ENCODE data around the gene RIMKLA.

RIMKLA gene

DNA sequence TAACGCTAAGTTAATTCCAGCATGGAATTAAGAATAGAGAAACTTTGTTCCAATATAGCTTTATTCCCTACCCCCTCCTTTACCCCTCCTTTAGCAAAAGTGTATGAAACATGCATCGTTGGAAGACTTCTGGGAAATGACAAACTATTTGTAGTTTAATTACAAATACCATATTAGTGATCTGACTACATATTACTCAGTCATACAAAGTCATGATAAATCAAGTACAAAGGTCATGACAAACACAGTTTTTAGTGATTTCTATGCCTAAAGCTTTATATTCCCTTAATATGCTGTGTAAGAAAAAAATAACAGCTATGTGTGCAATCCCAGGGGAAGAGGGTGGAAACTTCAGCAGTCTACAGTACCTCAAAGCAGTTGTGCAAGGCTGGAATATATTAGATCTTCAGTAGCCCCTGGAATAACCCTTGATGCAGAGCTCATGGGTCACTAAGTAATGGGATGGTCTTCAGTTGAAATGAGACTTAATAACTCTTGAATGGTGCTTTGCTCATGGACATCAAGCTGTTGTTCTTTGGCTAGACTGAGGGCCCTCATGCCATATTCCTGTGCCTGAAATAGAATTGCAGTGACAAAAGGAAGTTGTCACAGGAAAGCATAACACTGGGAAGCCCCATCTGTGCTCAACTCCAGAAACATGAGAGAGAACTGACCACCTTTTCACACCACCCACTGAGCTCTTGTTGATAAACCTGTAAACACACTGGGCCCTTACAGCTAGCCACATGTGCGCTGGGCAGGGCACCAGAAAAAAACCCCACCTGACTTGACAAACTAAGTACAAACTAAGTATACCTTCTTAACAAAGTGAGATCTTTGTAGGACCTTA is 49.9 kb downstream of the RIMKLA start:
- DNase-seq = no peak

DNA sequence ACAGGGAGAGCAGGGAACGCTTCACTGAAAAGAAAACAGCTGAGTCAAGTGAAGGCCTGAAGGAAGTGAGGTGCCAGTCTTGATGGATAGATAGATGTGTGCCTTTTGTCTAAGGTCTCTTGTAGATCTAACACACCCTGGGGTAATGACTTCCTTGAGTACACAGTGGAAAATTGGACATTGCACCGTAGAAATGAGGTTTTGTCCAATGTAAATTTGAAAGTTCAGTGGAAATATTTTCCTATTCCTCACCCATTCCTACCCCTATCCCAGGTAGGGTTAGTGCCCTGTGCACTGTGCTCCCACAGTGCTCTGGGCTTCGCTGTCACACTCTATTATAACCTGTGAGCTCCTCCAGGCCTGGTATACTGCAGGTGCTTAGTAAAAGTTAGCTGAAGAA is 50.9 kb downstream of the RIMKLA start:
- DNase-seq = no peak

- DNase-seq = no peak
Measured at GRCh38 chr1:42432714-42433113, 52.1 kb downstream of the RIMKLA start.

DNA sequence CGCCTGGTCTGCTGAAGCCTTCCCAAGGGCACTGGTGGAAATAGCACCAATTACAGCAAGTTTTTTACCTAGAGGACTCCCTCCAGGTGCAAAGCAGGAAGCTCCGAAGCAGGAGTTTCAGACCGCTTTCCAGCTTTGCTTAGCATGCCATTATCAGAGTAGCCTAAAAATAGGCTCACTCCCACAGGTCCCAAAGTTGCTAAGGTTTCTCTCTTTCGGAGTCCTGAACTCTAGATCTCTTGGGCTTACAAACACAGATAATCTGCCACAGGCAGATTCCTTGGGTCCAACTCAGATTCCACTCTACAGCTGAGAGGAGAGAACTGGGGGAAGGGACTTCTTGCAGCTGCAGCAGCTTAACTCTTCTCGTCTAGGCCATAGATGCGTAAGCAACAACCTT is 52.8 kb downstream of the RIMKLA start:
- peak; percentile 28 for DNase-seq

- DNase-seq = no peak
Measured at GRCh38 chr1:42434340-42434739, 53.7 kb downstream of the RIMKLA start.

DNA sequence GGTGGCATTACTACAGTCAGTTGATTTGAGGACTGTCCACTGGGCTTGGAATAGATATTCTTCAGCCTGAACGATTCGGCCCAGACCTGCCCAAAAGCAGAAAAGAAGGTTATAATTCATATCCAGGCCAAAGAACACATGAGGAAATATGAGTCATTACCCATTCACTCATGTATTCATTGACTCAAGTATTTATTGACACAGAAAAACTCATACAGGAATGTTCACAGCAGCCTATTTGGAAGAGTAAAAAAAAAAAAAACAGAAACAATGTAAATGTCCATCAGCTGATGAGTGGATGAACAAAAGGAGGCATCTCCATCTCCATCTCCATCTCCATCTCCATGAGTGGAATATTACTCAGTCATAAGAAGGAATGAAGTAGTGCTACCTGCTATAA is 59.3 kb downstream of the RIMKLA start:
- DNase-seq = no peak

- DNase-seq = no peak
Measured at GRCh38 chr1:42442662-42443061, 62.1 kb downstream of the RIMKLA start.

DNA sequence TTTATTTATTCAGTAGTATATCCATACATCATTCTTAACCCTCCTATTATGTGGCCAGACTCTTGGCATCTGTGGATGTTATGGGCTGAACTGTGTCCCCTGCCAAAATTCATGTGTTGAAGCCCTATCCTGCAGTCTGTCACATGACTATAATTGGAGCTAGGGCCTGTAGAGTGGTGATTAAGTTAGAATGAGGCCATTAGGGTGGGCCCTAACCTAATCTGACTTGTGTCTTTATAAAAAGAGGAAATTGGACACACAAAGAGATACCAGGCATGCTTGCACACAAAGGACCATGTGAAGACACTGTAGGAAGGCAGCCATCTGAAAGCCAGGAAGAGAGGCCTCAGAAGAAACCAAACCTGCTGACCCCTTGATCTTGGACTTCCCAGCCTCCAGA is 68.7 kb downstream of the RIMKLA start:
- DNase-seq = peak; percentile 32

DNA sequence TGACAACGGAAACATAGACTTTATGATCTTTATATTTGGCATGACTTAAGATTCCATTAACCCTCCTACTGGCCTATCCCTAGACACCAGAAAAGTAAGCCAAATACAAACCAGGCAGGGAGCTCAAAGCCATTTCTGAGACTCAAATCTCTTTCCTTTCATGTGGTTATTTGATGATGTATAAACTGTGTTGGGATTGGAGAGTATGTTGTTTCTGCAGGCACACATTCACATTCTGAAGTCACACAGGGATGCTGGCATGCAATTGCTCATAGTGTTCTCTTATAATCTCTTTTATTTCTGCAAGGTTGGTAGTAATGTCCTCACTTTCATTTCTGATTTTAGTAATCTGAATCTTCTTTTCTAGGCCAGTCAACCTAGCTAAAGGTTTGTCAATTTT is 69.5 kb downstream of the RIMKLA start:
- no peak for DNase-seq

DNA sequence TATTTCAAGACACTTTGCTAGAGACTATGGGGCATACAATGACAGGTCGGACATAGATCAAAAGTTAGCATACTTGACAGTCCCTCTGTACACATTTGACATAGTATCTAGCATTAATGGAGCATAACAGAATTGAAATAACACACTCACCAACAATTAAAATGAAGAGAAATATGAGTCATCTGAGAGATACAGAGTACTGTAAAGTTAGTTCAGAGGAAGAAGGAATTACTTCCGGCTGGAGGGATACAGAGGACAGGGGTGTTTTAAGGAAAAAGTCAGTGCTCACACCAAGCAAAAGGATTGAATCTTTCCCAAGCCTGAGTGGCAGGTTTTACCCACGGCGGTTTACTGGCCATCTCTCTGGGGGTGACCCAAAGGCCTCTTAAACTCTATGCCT is 72.8 kb downstream of the RIMKLA start:
- DNase-seq = no peak

- DNase-seq = no peak
Measured at GRCh38 chr1:42454403-42454802, 73.8 kb downstream of the RIMKLA start.

GRCh38 chr1:42456010-42456753 is 75.6 kb downstream of the RIMKLA start, which contains the start of the genes PPCS and ZMYND12:
TSS of gene PPCS (plus strand) at chr1:42456543. CDS start at chr1:42456566, 23 bp downstream.
TSS of gene ZMYND12 (minus strand) at chr1:42456022. CDS start at chr1:42455997, 25 bp downstream.
- peak; percentile 90 for DNase-seq

DNA sequence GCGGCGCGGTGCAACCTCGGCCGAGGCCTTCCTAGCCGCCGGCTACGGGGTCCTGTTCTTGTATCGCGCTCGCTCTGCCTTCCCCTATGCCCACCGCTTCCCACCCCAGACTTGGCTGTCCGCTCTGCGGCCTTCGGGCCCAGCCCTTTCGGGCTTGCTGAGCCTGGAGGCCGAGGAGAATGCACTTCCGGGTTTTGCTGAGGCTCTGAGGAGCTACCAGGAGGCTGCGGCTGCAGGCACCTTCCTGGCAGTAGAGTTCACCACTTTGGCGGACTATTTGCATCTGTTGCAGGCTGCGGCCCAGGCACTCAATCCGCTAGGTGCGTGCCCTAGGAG is 76.1 kb downstream of the RIMKLA start:
- peak; percentile 64 for DNase-seq

GRCh38 chr1:42461196-42461595 is 80.6 kb downstream of the RIMKLA start:
- DNase-seq = no peak

- DNase-seq = peak; percentile 98
Measured at GRCh38 chr1:42462828-42463763, 82.5 kb downstream of the RIMKLA start, which contains the start of gene CCDC30. TSS of gene CCDC30 (plus strand) at chr1:42463286. CDS start at chr1:42480552, 17,266 bp downstream.

GRCh38 chr1:42463921-42464320 is 83.3 kb downstream of the RIMKLA start:
- DNase-seq = no peak

- DNase-seq = no peak
Measured at GRCh38 chr1:42466030-42466429, 85.4 kb downstream of the RIMKLA start.

- no peak for DNase-seq
Measured at GRCh38 chr1:42469727-42470126, 89.1 kb downstream of the RIMKLA start.
